ENCODE results near the gene CSNK2A1.
"Not testable (repeated sequence)": the region's sequence is repeated elsewhere in the genome, so short reads cannot be mapped to it uniquely, and the experiment has no call there.

CSNK2A1 gene

GRCh38 chr20:517221-517620 lies 26.4 kb downstream of the CSNK2A1 start:
- no peak for DNase-seq (ENCODE audit: low read depth)
- no peak overlapping the region for H3K4me3 ChIP-seq (ENCODE audit: low read length)
- TF ChIP-seq CTCF (conservative IDR thresholded peaks at IDR 0.05; ENCODE audit: low read depth, low read length): no peak

- no peak overlapping the region for H3K4me3 ChIP-seq (ENCODE audit: low read length)
- TF ChIP-seq CTCF (conservative IDR thresholded peaks at IDR 0.05; ENCODE audit: low read depth, low read length): no peak
- no peak for DNase-seq (ENCODE audit: low read depth)
Observed at GRCh38 chr20:516799-517198, 26.8 kb downstream of the CSNK2A1 start.

GRCh38 chr20:515696-516095 lies 27.9 kb downstream of the CSNK2A1 start:
- no peak for TF ChIP-seq CTCF (conservative IDR thresholded peaks at IDR 0.05; ENCODE audit: low read depth, low read length)
- DNase-seq (ENCODE audit: low read depth): no peak
- H3K4me3 ChIP-seq (ENCODE audit: low read length): no peak overlapping the region

- no peak overlapping the region for H3K4me3 ChIP-seq (ENCODE audit: low read length)
- DNase-seq (ENCODE audit: low read depth): no peak
- no peak for TF ChIP-seq CTCF (conservative IDR thresholded peaks at IDR 0.05; ENCODE audit: low read depth, low read length)
Observed at GRCh38 chr20:513429-513828, 30.2 kb downstream of the CSNK2A1 start.

DNA sequence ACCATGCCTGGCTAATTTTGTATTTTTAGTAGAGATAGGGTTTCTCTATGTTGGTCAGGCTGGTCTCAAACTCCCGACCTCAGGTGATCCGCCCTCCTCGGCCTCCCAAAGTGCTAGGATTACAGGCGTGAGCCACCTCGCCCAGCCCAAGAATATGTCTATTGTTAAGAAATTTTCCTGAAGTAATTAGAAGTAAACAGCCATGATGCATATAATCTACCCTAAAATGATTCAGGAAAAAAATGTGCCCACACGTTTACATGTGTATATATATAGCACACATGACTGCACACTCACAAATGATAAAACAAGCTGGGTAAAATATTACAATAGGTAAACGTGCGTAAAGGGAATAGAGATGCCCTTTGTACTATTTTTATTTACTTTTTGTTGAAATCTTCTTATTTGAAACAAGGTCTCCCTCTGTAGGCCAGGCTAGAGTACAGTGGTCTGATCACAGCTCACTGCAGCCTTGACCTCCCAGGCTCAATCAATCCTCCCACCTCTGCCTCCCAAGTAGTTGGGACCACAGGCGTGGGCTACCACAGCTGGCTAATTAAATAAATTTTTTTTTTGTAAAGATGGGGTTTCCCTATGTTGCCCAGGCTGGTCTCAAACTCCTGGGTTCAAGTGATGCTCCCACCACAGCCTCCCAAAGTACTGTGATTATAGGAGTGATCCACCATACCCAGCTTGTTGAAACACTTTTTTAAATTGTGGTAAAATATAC lies 33.1 kb downstream of the CSNK2A1 start:
- not testable (repeated sequence) for DNase-seq (ENCODE audit: low read depth); H3K4me3 ChIP-seq (ENCODE audit: low read length)

- H3K4me3 ChIP-seq (ENCODE audit: low read length); DNase-seq (ENCODE audit: low read depth): not testable (repeated sequence)
Observed at GRCh38 chr20:508364-508787, 35.2 kb downstream of the CSNK2A1 start.

DNA sequence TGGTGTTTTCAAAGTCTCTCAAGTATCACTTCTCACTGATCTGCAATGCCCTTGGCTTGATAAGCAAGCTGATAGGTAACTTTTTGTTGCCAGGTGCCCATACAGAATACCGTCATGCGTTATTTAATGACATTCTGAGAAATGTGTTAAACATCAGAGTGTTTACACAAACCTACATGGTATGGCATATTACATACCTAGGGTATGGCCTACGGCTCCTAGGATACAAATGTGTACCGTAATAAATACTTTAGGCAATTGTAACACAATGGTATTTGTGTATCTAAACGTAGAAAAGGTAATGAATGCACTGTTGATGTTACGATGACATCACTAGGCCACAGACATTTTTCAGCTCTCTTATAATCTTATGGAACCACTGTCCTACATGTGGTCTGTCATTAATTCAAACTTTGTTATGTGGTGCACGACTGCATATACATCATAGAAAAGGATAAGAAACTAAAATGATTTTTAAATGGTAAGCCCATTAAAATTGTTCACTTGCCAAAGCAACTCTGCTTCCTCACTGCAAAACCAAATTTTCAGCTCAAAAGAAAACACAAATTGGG lies 35.7 kb downstream of the CSNK2A1 start:
- no peak for TF ChIP-seq CTCF (conservative IDR thresholded peaks at IDR 0.05; ENCODE audit: low read depth, low read length)
- no peak overlapping the region for H3K4me3 ChIP-seq (ENCODE audit: low read length)
- DNase-seq (ENCODE audit: low read depth): no peak

GRCh38 chr20:507006-507758 lies 36.4 kb downstream of the CSNK2A1 start:
- DNase-seq (ENCODE audit: low read depth): no peak
- TF ChIP-seq CTCF (conservative IDR thresholded peaks at IDR 0.05; ENCODE audit: low read depth, low read length): no peak
- no peak overlapping the region for H3K4me3 ChIP-seq (ENCODE audit: low read length)

Measured in retinal pigment epithelial cell (primary cell).